NCI-H524 (cell line): ENCODE results near the gene GRID1.
A peak's percentile ranks its signal among the peaks of the same experiment; 100 is the strongest.

Source experiments
- DNase-seq, 2 experiments: peaks; one replicate each; lab custom pipeline; 2025; lab: John Stamatoyannopoulos, UW

The GRID1 gene

GRCh38 chr10:86062647-86063145, 303.9 kb downstream of the GRID1 start:
- DNase-seq, result no peak

- DNase-seq, result no peak
Measured at GRCh38 chr10:86062198-86062550, 304.4 kb downstream of the GRID1 start.

- peak in 1 of 2 experiments; percentile 19 for DNase-seq
Measured at GRCh38 chr10:86061278-86062197, 305.1 kb downstream of the GRID1 start.

- DNase-seq, result no peak
Measured at GRCh38 chr10:86060386-86061277, 306.0 kb downstream of the GRID1 start.

GRCh38 chr10:86059892-86060291, 306.7 kb downstream of the GRID1 start:
- DNase-seq, result no peak

GRCh38 chr10:86058964-86059363, 307.6 kb downstream of the GRID1 start:
- no peak for DNase-seq

- DNase-seq, result no peak
Measured at GRCh38 chr10:86057708-86058107, 308.9 kb downstream of the GRID1 start.

GRCh38 chr10:86056672-86057071, 309.9 kb downstream of the GRID1 start:
- no peak for DNase-seq

- no peak for DNase-seq
Measured at GRCh38 chr10:86055928-86056327, 310.7 kb downstream of the GRID1 start.

GRCh38 chr10:86053675-86054074, 312.9 kb downstream of the GRID1 start:
- DNase-seq, result no peak

GRCh38 chr10:86051586-86051985, 315.0 kb downstream of the GRID1 start:
- DNase-seq, result no peak

GRCh38 chr10:86049442-86049841, 317.2 kb downstream of the GRID1 start:
- no peak for DNase-seq

GRCh38 chr10:86048973-86049372, 317.6 kb downstream of the GRID1 start:
- no peak for DNase-seq

GRCh38 chr10:86048571-86048970, 318.0 kb downstream of the GRID1 start:
- DNase-seq, result no peak

- no peak for DNase-seq
Measured at GRCh38 chr10:86047588-86047987, 319.0 kb downstream of the GRID1 start.

- DNase-seq, result no peak
Measured at GRCh38 chr10:86046845-86047460, 319.6 kb downstream of the GRID1 start.

GRCh38 chr10:86045896-86046295, 320.7 kb downstream of the GRID1 start:
- DNase-seq, result no peak

- no peak for DNase-seq
Measured at GRCh38 chr10:86044029-86044428, 322.6 kb downstream of the GRID1 start.

GRCh38 chr10:86043236-86043635, 323.4 kb downstream of the GRID1 start:
- peak in 1 of 2 experiments; percentile 4 for DNase-seq

- no peak for DNase-seq
Measured at GRCh38 chr10:86042161-86042560, 324.4 kb downstream of the GRID1 start.

GRCh38 chr10:86041116-86041515, 325.5 kb downstream of the GRID1 start:
- DNase-seq, result no peak

- DNase-seq, result no peak
Measured at GRCh38 chr10:86038371-86038770, 328.2 kb downstream of the GRID1 start.
